KMS-11 (cell line): ENCODE results near the gene MAST4.
"Not testable (repeated sequence)": the region's sequence is repeated elsewhere in the genome, so short reads cannot be mapped to it uniquely, and the experiment has no call there.

Experiments used
- H2AFZ ChIP-seq: fragments of 200-600 bp; sonication (generic); 2 replicates; pipeline ENCODE4 v1.6.1; 2016; ENCODE audit warnings: antibody characterized with exemption, mixed run types, low read depth
- H3K27ac ChIP-seq: fragments of 200-600 bp; sonication (generic); 2 replicates; pipeline ENCODE4 v1.6.1; 2016; ENCODE audit warnings: mild to moderate bottlenecking, mixed run types
- H3K27me3 ChIP-seq: fragments of 200-600 bp; sonication (generic); 2 replicates; pipeline ENCODE4 v1.6.1; 2017; ENCODE audit warnings: mild to moderate bottlenecking, low read depth, mixed run types, moderate library complexity; ENCODE audit not compliant: insufficient read depth
- H3K36me3 ChIP-seq: fragments of 200-600 bp; sonication (generic); 2 replicates; pipeline ENCODE4 v1.6.1; 2017; ENCODE audit warnings: mild to moderate bottlenecking, mixed run types; ENCODE audit not compliant: insufficient read depth
- H3K4me1 ChIP-seq: fragments of 200-600 bp; sonication (generic); 2 replicates; pipeline ENCODE4 v1.6.1; 2016; ENCODE audit warnings: mild to moderate bottlenecking, low read depth, mixed run types; ENCODE audit not compliant: poor library complexity, severe bottlenecking
- H3K4me2 ChIP-seq: fragments of 200-600 bp; sonication (generic); 2 replicates; pipeline ENCODE4 v1.7.0; 2016; ENCODE audit warnings: mild to moderate bottlenecking, mixed run types
- H3K4me3 ChIP-seq: fragments of 200-600 bp; sonication (generic); IDR thresholded peaks from 2 replicates; pipeline ENCODE4 v1.6.1; 2017; ENCODE audit warnings: low read depth, low read length, mixed read lengths; ENCODE audit not compliant: insufficient read depth
- H3K79me2 ChIP-seq: fragments of 200-600 bp; sonication (generic); 2 replicates; pipeline ENCODE4 v1.6.1; 2016; ENCODE audit warnings: low read depth, mixed run types; ENCODE audit not compliant: insufficient read depth
- H3K9ac ChIP-seq: fragments of 200-600 bp; sonication (generic); 2 replicates; pipeline ENCODE4 v1.6.1; 2016; ENCODE audit warnings: mild to moderate bottlenecking, mixed run types
- H4K20me1 ChIP-seq: fragments of 200-600 bp; sonication (generic); 2 replicates; pipeline ENCODE4 v1.6.1; 2016; ENCODE audit warnings: mild to moderate bottlenecking, mixed run types; ENCODE audit not compliant: insufficient read depth
- TF ChIP-seq, protein P1 (sequence below): fragments of 200-600 bp; sonication (generic); conservative IDR thresholded peaks from 2 replicates; pipeline ENCODE4 v1.6.1; 2017; ENCODE audit warnings: low read depth, mild to moderate bottlenecking, antibody characterized with exemption, low read length, moderate library complexity, mixed read lengths

The MAST4 gene

DNA sequence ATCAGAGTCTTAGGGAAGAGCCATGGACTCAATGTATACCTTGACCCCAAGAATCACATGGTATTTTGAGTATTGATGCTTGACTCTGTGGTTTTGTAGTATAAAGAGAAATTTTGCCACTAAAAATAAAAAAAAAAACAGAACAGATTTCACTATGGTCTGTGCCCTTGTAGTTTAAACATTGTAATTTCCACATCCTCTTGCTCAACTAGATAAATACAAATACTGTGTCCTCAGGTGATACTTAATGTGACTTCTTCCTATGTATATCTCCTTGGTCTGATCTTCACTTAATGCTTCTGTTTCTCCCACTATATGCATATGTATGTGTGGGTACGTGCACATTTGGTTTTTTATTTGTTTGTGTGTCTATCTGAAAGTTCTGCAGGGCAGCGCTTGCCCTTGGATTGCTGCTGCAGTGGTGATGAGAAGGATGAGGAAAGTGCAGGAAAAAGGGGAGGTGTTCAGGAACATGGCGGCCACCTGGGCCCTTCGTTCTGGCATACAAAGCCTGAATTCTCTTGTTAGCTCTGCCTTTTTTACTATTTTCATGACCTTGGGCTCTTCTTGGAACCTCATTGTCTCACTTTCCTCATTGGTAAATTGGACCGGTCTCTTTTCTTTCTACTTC is 222.2 kb downstream of the MAST4 start:
- Histone ChIP-seq H3K4me3 (no peak overlapping the region), H3K27me3 (no peaks in the 10 kb centered on the region), H3K36me3 (no peaks in the 10 kb centered on the region), H2AFZ (no peak overlapping the region), H3K79me2 (no peaks in the 10 kb centered on the region), H3K4me2 (no peak overlapping the region), H4K20me1 (no peaks in the 10 kb centered on the region), H3K9ac (no peak overlapping the region), H3K27ac (no peak overlapping the region), H3K4me1 (peaks cover 11% of the 10 kb centered on the region)
- TF ChIP-seq, protein P1, sequence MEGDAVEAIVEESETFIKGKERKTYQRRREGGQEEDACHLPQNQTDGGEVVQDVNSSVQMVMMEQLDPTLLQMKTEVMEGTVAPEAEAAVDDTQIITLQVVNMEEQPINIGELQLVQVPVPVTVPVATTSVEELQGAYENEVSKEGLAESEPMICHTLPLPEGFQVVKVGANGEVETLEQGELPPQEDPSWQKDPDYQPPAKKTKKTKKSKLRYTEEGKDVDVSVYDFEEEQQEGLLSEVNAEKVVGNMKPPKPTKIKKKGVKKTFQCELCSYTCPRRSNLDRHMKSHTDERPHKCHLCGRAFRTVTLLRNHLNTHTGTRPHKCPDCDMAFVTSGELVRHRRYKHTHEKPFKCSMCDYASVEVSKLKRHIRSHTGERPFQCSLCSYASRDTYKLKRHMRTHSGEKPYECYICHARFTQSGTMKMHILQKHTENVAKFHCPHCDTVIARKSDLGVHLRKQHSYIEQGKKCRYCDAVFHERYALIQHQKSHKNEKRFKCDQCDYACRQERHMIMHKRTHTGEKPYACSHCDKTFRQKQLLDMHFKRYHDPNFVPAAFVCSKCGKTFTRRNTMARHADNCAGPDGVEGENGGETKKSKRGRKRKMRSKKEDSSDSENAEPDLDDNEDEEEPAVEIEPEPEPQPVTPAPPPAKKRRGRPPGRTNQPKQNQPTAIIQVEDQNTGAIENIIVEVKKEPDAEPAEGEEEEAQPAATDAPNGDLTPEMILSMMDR: no peak

GRCh38 chr5:66818935-66819328 is 222.7 kb downstream of the MAST4 start:
- TF ChIP-seq, protein P1: no peak
- Histone ChIP-seq H2AFZ (no peak overlapping the region), H3K79me2 (no peaks in the 10 kb centered on the region), H3K4me2 (no peak overlapping the region), H3K4me3 (no peak overlapping the region), H3K27me3 (no peaks in the 10 kb centered on the region), H3K9ac (no peak overlapping the region), H3K27ac (no peak overlapping the region), H3K36me3 (no peaks in the 10 kb centered on the region), H4K20me1 (no peaks in the 10 kb centered on the region), H3K4me1 (peaks cover 9% of the 10 kb centered on the region)

DNA sequence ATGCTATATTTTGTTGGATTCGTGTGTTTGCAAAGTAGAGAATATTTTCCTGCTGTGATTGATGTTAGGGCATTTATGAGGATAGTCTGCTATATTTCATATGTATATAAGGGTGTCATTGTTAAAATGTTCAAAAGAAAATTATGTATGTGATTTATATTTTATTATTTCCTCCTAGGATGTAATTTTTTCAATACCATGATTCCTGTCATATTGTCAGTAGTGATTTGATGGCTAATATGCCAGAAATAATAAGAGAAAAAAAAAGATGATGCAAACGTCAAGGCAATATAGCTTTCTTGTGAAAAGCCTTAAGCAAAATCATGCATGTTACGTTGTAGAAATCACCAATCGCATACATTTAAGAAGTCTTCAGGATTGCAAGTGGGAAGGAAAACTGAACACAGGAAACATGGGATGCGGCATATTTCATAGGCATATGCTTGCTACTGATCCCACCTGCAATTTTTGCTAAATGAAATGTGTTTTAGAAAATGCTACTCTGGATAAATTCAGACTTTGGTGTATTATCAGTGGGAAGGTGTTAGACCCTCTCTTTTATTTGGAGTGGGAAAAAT is 224.5 kb downstream of the MAST4 start:
- no peaks in the 10 kb centered on the region for H4K20me1 ChIP-seq
- H3K79me2 ChIP-seq: no peaks in the 10 kb centered on the region
- H2AFZ ChIP-seq: no peak overlapping the region
- H3K4me1 ChIP-seq: no peaks in the 10 kb centered on the region
- TF ChIP-seq, protein P1: no peak
- no peaks in the 10 kb centered on the region for H3K27me3 ChIP-seq
- no peak overlapping the region for H3K4me3 ChIP-seq
- H3K27ac ChIP-seq: no peak overlapping the region
- no peak overlapping the region for H3K4me2 ChIP-seq
- no peaks in the 10 kb centered on the region for H3K36me3 ChIP-seq
- H3K9ac ChIP-seq: no peak overlapping the region

- TF ChIP-seq, protein P1: no peak
- Histone ChIP-seq H3K27ac (no peak overlapping the region), H3K4me1 (no peaks in the 10 kb centered on the region), H3K4me2 (no peak overlapping the region), H3K27me3 (no peaks in the 10 kb centered on the region), H3K36me3 (no peaks in the 10 kb centered on the region), H2AFZ (no peak overlapping the region), H3K4me3 (no peak overlapping the region), H3K79me2 (no peaks in the 10 kb centered on the region), H3K9ac (no peak overlapping the region), H4K20me1 (no peaks in the 10 kb centered on the region)
Measured at GRCh38 chr5:66821688-66822429, 225.7 kb downstream of the MAST4 start.

DNA sequence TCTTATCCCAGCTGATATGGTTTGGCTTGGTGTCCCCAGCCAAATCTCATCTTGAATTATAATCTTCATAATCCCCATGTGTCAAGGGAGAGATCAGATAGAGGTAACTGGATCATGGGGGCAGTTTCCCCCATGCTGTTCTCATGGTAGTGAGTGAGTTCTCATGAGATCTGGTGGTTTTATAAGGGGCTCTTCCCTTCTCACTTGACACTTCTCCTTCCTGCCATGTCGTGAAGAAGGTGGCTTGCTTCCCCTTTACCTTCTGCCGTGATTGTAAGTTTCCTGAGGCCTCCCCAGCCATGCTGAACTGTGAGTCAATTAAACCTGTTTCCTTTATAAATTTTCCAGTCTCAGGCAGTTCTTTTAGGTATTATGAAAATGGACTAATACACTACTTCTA is 226.7 kb downstream of the MAST4 start:
- not testable (repeated sequence) for H3K79me2 ChIP-seq, H3K27me3 ChIP-seq, H3K4me3 ChIP-seq, H3K27ac ChIP-seq, H3K36me3 ChIP-seq, H3K4me2 ChIP-seq, H3K9ac ChIP-seq, H2AFZ ChIP-seq, H4K20me1 ChIP-seq
- peaks cover 10% of the 10 kb centered on the region for H3K4me1 ChIP-seq
